Suppressor macrophage treated with lipopolysaccharide for 4 hours (primary cell): ENCODE data around the gene BDKRB1.
A peak's percentile ranks its signal among the peaks of the same experiment; 100 is the strongest.

Experiments used
- DNase-seq: peaks from one replicate; pipeline ENCODE4 v3.0.0-alpha.2; 2020

BDKRB1 gene

GRCh38 chr14:96263347-96264199 lies 7.6 kb downstream of the BDKRB1 start:
- no peak for DNase-seq

DNA sequence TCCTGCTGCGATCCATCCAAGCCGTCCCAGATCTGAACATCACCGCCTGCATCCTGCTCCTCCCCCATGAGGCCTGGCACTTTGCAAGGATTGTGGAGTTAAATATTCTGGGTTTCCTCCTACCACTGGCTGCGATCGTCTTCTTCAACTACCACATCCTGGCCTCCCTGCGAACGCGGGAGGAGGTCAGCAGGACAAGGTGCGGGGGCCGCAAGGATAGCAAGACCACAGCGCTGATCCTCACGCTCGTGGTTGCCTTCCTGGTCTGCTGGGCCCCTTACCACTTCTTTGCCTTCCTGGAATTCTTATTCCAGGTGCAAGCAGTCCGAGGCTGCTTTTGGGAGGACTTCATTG lies 8.2 kb downstream of the BDKRB1 start:
- no peak for DNase-seq

- DNase-seq: no peak
These were observed 8.8 kb downstream of the BDKRB1 start for GRCh38 chr14:96264853-96265252.

DNA sequence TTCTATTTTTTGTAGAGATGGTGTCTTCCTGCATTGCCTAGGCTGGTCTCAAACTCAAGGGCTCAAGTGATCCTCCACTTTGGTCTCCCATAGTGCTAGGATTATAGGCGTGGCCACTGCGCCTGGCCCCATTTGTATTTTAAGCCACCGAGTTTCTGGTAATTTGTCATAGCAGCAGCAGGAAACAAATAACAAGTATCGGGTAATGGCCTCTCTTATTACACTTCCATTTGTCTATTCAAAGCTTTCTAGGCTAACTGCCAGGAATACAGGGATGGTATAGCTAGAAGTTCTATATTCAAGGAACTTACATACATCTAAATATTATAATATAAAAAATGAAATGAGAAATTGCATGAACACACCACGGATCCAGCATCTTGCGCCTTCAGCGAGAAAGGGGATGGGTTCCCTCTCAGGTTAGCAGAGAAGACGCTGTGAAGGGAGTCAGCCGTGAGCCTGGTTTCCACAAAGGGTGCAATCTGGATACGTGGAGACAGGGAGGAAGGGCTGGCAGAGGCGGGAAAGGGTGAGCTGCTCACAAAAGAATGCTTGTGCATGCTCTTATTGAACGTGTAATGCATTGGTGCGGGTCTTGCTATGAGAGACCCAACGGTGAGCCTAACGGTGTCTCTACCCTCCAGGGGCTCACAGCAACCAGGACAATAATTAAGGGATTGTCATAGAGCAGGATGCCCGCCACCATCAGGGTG lies 9.5 kb downstream of the BDKRB1 start:
- DNase-seq: no peak

- no peak for DNase-seq
These were observed 11.3 kb downstream of the BDKRB1 start for GRCh38 chr14:96267336-96267735.

DNA sequence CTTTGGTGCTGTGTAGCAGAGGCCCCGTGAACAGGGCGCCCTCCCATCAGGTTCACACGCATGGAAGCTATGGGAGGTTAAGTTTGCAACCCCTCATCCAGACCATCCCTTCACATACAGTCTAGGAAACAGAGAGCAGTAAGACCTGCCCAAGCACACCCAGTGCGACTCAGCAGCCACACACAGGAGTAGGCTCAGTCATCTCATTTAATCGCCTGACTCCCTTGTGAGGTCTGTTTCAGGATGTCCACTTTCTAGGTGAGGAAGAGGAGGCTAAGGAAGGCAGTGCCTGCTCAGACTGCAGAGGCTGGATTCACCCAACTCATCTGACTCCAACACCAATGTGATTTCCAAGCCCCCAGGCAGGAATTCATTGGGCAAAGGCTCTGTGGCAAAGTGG lies 11.9 kb downstream of the BDKRB1 start:
- no peak for DNase-seq

DNA sequence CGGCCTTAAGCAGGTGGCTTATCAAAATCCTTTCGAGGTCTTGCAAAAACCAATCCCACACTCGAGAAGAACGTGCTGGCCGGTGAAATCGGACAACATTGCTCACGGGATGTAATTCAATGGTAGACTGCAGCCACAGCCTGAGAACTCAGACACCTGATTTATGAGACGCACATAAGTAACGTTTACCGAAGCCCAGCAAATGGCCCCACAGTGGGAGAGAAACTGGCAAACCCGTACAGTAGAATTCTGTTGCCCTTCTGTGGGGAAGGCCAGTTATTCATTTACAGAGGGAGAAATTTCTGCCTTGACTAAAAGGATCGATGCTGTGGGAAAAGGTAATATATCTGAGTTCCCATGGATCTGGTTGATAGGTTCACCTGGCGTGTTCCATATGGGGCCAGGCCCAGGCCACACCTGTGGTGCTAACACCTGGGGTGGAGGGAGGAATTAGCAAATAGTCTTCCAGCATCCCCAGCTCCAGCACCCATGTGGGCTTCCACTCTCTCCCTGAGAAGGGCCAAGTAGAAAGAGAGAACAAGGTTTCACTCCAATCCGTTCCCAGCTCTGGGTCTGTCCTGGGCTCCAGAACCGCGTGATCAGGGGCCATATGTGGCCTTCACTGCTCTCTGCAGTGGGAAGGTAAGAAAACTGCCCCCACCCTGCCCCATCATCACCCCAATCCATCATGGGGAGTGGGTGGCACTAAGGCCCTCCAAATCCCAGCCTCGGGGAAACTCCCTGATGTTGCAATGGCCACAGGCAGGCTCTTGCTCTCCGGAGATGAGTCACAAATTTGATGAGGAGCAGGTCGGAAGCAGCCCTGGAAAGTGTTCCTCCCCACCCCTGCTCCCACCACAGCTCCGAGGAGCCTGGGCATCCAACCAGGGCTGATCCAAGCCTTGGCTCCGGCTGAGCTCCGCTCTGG lies 12.7 kb downstream of the BDKRB1 start:
- no peak for DNase-seq

DNA sequence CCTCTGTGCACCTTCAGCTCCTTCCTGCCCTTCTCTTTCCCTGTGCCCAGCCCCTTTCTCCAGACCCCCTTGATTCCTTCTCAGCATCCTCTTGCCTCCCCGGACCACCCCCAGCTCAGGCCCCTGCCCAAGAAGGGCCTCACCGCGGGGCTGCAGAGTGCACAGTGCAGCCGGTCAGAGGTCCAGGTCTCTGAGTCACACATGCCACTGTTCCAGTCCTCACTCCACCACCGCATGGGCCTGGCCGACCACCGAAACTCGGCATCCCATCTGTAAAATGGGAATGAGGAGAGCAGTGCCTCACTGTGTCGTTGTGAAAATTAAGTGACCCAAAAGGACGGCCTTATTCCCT lies 13.3 kb downstream of the BDKRB1 start:
- DNase-seq: no peak

DNA sequence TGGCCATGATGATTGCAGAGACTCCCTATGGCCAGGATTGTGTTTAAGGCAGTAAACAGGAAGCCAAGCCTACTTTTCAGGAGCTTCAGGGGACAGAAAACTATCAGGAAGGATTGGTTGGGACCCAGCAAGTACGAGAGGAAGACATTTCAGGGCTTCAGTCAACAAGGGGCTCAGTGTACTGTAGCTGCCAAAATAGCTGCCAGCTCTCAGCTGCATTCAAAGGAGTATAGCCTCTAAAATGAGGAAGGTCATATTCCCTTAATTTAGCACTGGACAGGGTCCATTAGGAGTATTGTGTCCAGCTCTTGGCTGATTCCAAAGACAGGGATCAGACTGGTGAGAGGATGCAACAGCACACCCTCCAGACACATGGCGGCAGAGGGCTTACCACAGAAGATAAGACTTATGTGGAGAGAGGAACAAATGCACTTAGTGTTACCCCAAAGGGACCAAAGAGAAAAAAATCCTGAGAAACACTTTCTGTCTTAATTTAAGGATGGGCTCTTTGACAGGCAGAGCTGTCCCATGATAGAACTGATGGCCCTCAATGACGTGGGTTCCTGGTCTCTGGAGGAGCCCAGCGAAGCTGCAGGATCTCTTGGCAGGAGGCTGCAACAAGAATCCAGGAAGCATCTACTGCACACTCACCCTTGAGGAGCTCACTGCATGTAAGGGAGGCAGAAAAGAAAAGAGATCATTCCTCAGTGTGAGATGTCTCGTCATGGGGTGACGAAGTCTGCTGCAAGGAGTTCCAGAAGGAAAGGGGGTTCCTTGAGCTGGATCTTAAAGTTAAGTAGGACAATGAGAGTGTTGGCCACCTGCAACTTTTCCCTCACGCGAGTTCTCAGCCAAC lies 14.8 kb downstream of the BDKRB1 start:
- no peak for DNase-seq

GRCh38 chr14:96271421-96271762 lies 15.4 kb downstream of the BDKRB1 start:
- DNase-seq: no peak

- no peak for DNase-seq
These were observed 16.9 kb downstream of the BDKRB1 start for GRCh38 chr14:96272777-96273473.

- no peak for DNase-seq
These were observed 17.6 kb downstream of the BDKRB1 start for GRCh38 chr14:96273629-96274028.

GRCh38 chr14:96274122-96274521 lies 18.1 kb downstream of the BDKRB1 start:
- DNase-seq: no peak

DNA sequence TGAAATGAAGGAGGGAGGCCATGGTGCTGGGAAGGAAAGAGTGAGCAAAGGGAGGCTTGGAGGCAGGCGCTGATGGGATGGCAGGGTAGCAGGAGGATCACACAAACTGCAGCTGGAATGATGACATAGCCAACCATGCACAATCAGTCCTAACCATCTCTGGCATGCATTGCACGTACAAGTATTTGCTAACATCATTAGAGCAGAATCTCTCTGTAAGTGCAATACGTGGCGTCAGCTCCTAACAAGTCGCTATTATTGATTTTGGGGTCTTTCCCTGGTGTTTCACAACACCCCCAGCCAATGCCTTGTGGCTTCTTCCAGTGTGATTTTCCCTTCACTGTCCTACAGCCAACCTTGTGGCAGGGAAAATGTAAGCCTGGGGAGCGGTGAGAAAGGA lies 18.5 kb downstream of the BDKRB1 start:
- no peak for DNase-seq

- peak; percentile 71 for DNase-seq
These were observed 19.4 kb downstream of the BDKRB1 start for GRCh38 chr14:96275177-96276112.

DNA sequence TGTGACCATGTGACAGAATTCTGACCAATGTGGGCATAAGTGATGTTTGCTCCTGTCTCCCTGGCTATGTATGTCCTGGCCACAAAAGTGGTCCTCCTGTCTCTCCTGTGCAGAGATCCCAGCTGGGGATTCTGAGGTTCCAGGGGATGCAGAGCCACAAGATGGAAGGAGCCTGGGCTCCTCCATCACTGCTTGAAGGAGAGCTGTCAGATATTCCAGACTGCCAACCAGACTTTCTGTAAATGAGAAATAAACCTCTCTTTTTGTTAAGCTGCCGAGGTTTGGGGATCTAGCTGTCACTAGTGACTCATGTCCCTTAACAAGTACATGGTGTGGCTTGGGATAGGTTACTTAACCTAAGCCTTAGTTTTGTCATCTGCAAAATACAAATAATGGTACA lies 21.9 kb downstream of the BDKRB1 start:
- DNase-seq: no peak

GRCh38 chr14:96279564-96279963 lies 23.6 kb downstream of the BDKRB1 start:
- no peak for DNase-seq

DNA sequence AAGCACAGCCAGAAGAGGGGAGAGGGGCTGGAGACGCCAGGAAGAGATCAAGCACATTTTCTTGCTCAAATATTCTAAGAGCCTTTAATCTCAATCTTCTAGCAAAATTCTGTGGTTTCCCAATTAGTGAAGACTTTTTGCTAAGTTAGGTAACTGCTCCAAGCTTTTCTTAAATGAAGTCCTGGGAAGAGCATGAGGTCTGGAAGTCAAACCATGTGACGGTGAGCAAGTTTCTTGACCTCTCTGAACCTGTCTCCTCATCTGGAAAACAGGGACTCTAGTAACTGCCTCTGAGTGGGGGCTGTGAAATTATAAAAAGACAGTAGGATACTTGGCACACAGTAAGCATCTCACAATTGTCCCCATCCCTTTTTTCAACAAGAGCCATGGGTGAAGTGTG lies 24.1 kb downstream of the BDKRB1 start:
- DNase-seq: no peak

- DNase-seq: no peak
These were observed 25.5 kb downstream of the BDKRB1 start for GRCh38 chr14:96281486-96281885.

DNA sequence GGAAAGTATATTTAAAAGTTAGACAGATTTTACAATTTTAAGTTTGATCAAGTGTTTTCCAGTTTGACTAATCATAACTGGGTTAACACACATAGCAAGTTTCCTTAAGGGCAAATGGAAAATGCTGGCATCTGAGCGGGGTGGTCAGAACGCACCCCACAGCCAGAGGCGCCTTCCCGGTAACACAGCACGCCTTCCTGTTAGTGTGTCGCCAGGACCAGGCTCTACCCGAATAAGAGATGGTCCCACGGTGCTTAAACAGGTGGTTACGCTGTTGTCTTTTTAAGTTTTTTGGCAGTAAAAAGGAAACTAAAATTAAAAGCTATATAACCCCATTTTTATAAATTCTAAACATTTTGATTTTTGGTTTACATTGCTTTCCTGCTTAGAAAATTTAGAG lies 28.0 kb downstream of the BDKRB1 start:
- no peak for DNase-seq

DNA sequence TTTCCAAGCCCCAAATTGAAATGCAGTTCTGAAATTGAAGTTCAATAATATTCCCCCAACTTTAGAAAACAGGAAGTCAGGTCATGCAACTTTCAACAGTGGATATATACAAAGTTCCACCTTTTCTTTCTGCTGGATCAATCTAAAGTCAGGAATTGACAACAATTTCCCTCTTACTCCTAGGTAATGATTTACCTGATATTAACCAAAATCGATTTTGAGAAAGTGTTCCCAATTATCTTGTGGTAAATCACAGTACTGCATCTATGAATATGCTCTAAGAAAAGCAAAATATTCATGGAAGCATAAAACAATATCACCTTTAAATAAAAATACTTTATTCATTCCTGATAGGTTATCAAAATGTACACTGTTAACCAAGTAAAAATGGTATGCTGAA lies 28.4 kb downstream of the BDKRB1 start:
- DNase-seq: no peak
